ENCODE measurements around the gene GP1BA.

DNA sequence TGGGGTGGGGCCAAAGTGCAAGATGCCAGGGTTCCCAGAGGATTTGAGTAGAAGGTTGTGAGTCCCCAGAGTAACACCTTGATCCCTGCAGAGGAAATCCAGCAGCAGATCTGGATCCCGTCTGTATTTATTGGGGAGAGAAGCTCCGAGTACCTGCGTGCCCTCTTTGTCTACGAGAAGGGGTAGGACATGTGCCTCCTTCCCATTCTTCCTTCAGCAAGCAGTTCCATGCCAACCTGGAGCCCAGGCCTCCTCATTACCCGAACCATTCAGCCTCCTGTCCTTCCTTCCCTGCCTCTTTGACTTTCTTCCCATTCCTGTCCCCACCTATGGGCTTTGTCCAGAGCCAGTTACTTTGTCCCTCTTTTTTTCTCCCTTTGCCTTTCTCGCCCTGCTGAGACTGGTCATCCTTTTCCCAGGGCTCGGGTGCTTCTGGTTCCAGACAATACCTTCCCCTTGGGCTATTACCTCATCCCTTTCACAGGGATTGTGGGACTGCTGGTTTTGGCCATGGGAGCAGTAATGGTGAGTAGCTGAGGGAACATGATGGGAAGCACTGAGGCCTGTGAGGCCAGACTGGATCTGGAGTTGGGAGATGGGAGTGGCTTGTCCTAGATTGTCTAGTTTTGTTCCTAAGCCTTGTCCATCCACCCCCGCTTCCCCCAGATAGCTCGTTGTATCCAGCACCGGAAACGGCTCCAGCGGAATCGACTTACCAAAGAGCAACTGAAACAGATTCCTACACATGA lies 10.9 kb downstream of the GP1BA start:
- no peak for TF ChIP-seq EP300 (IDR thresholded peaks at IDR 0.05)
- TF ChIP-seq, protein P1, sequence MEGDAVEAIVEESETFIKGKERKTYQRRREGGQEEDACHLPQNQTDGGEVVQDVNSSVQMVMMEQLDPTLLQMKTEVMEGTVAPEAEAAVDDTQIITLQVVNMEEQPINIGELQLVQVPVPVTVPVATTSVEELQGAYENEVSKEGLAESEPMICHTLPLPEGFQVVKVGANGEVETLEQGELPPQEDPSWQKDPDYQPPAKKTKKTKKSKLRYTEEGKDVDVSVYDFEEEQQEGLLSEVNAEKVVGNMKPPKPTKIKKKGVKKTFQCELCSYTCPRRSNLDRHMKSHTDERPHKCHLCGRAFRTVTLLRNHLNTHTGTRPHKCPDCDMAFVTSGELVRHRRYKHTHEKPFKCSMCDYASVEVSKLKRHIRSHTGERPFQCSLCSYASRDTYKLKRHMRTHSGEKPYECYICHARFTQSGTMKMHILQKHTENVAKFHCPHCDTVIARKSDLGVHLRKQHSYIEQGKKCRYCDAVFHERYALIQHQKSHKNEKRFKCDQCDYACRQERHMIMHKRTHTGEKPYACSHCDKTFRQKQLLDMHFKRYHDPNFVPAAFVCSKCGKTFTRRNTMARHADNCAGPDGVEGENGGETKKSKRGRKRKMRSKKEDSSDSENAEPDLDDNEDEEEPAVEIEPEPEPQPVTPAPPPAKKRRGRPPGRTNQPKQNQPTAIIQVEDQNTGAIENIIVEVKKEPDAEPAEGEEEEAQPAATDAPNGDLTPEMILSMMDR (IDR thresholded peaks at IDR 0.05): no peak

All from gastroesophageal sphincter (tissue), 3 donors.